HCT116 (cell line): Measurements from ENCODE around the gene SRGAP3. TPM values are rescaled to one million over a fixed set of nuclear protein-coding genes. Genes with fewer than 3 reads are reported as not detected.

Experiments
- ATAC-seq: fragments of 200-7000 bp; cut with Tn5 transposase; 2 replicates; pipeline ENCODE4 v1.9.1; 2020; ENCODE audit warnings: mild to moderate bottlenecking, moderate library complexity
- BruUV-seq: library from RNA; stranded (reverse); fragments of 400-500 nt; replicated peaks from 2 replicates; lab custom pipeline; 2021; lab: Mats Ljungman, UMichigan
- CTCF ChIA-PET: fragments of 300-600 bp; sonication (Branson Sonifier 250); formaldehyde crosslinking; loops from one replicate; lab custom pipeline; 2021; ENCODE audit warnings: antibody characterized with exemption; lab: Charles Lee
- POLR2A ChIA-PET: fragments of 300-600, 350-600 bp; sonication (Branson Sonifier 250); formaldehyde crosslinking; loops from one replicate; lab custom pipeline; 2021; ENCODE audit warnings: antibody characterized with exemption; lab: Charles Lee
- RAD21 ChIA-PET, 2 experiments: fragments of 300-600 bp; sonication (Branson Sonifier 250); formaldehyde crosslinking; loops; one replicate each; lab custom pipeline; 2023; ENCODE audit warnings: low total read pairs in 2 of 2; ENCODE audit not compliant: uncharacterized antibody in 2 of 2, unreplicated experiment in 2 of 2, low non-redundant PET in 1 of 2; lab: Charles Lee
- DNase-seq: peaks from one replicate; pipeline ENCODE4 v3.0.0-alpha.2; 2010; ENCODE audit warnings: low read depth, low spot score
- H2AFZ ChIP-seq: fragments of 200-600 bp; shearing (Covaris generic), sonication (generic); 2 replicates; pipeline ENCODE4 v1.6.1; 2017; ENCODE audit warnings: low read depth, mixed run types, mixed read lengths, antibody characterized with exemption, low read length; ENCODE audit not compliant: poor library complexity, severe bottlenecking
- H3K27ac ChIP-seq: 2 replicates; pipeline ENCODE4 v1.5.1; 2012; ENCODE audit warnings: low read depth, low read length
- H3K27me3 ChIP-seq: fragments of 200-600 bp; sonication (generic); 2 replicates; pipeline ENCODE4 v1.6.1; 2016; ENCODE audit warnings: mixed run types, low read length, mixed read lengths; ENCODE audit not compliant: insufficient read depth
- H3K36me3 ChIP-seq, 2 experiments: fragments of 200-500 bp in 1 of 2; fragments of 200-600 bp in 1 of 2; sonication (Bioruptor generic) in 1 of 2; sonication (generic) in 1 of 2; 2 replicates each; pipeline versions ENCODE4 v1.5.1 to v1.6.1; 2014 to 2016; ENCODE audit warnings: low read length in 2 of 2, inconsistent platforms in 1 of 2, mixed read lengths in 1 of 2, mixed run types in 1 of 2; ENCODE audit not compliant: insufficient read depth in 2 of 2, control insufficient read depth in 1 of 2
- H3K4me1 ChIP-seq, 2 experiments: fragments of 200-600 bp in 1 of 2; sonication (generic) in 1 of 2; 2 replicates each; pipeline versions ENCODE4 v1.5.1 to v1.6.1; 2012 to 2017; ENCODE audit warnings: low read length in 2 of 2, inconsistent platforms in 1 of 2, mild to moderate bottlenecking in 1 of 2, mixed read lengths in 1 of 2, mixed run types in 1 of 2, moderate library complexity in 1 of 2; ENCODE audit not compliant: insufficient read depth in 2 of 2, control insufficient read depth in 1 of 2
- H3K4me2 ChIP-seq: fragments of 200-600 bp; sonication (generic); 2 replicates; pipeline ENCODE4 v1.6.1; 2017; ENCODE audit warnings: mixed run types, low read length, mixed read lengths
- H3K4me3 ChIP-seq, 2 experiments: fragments of 200-600 bp in 1 of 2; sonication (generic) in 1 of 2; replicated peaks in 1 of 2; 2 replicates each; pipeline ENCODE4 v1.5.1; 2011 to 2016; ENCODE audit warnings: low read length in 2 of 2, control low read depth in 1 of 2, low read depth in 1 of 2, mild to moderate bottlenecking in 1 of 2, mixed read lengths in 1 of 2, mixed run types in 1 of 2
- H3K79me2 ChIP-seq: fragments of 200-600 bp; sonication (generic); 2 replicates; pipeline ENCODE4 v1.6.1; 2017; ENCODE audit warnings: mild to moderate bottlenecking, mixed run types, low read length, moderate library complexity, mixed read lengths; ENCODE audit not compliant: insufficient read depth
- H3K9ac ChIP-seq: fragments of 200-600 bp; sonication (generic); 2 replicates; pipeline ENCODE4 v1.6.1; 2016; ENCODE audit warnings: low read length, mixed read lengths
- H3K9me2 ChIP-seq: fragments of 200-600 bp; sonication (generic), shearing (Covaris generic); 2 replicates; pipeline ENCODE4 v1.6.1; 2017; ENCODE audit warnings: mixed run types, mild to moderate bottlenecking, moderate library complexity; ENCODE audit not compliant: insufficient read depth
- H3K9me3 ChIP-seq, 2 experiments: fragments of 200-500 bp in 1 of 2; fragments of 200-600 bp in 1 of 2; sonication (Bioruptor generic) in 1 of 2; sonication (generic) in 1 of 2; 2 replicates each; pipeline ENCODE4 v1.6.1; 2014 to 2017; ENCODE audit warnings: low read length in 2 of 2, mixed read lengths in 2 of 2, inconsistent platforms in 1 of 2, low read depth in 1 of 2, mild to moderate bottlenecking in 1 of 2, mixed run types in 1 of 2, moderate library complexity in 1 of 2; ENCODE audit not compliant: control insufficient read depth in 1 of 2, insufficient read depth in 1 of 2
- H4K20me1 ChIP-seq: fragments of 200-600 bp; sonication (generic), shearing (Covaris generic); 2 replicates; pipeline ENCODE4 v1.6.1; 2017; ENCODE audit warnings: mixed run types, mild to moderate bottlenecking, moderate library complexity; ENCODE audit not compliant: insufficient read depth
- CBX3 ChIP-seq: IDR thresholded peaks from 2 replicates; pipeline ENCODE4 v1.6.1; 2012; ENCODE audit warnings: low read depth
- EZH2 ChIP-seq: fragments of 200-600 bp; sonication (generic); IDR thresholded peaks from 2 replicates; pipeline ENCODE4 v1.6.1; 2017; ENCODE audit warnings: antibody characterized with exemption, mixed run types
- FOSL1 ChIP-seq: IDR thresholded peaks from 2 replicates; pipeline ENCODE4 v1.6.1; 2012; ENCODE audit warnings: low read depth
- POLR2AphosphoS5 ChIP-seq: IDR thresholded peaks from 2 replicates; pipeline ENCODE4 v1.6.1; 2011; ENCODE audit warnings: mild to moderate bottlenecking, low read depth, low read length, moderate library complexity
- SIN3A ChIP-seq: IDR thresholded peaks from 2 replicates; pipeline ENCODE4 v1.6.1; 2012; ENCODE audit warnings: low read depth
- SP1 ChIP-seq: IDR thresholded peaks from 2 replicates; pipeline ENCODE4 v1.6.1; 2012; ENCODE audit warnings: low read depth
- TCF7L2 ChIP-seq: IDR thresholded peaks from 2 replicates; pipeline ENCODE4 v1.7.0; 2011; ENCODE audit warnings: borderline replicate concordance, inconsistent platforms; ENCODE audit not compliant: insufficient read depth, insufficient read length; ENCODE audit errors: extremely low read depth
- YY1 ChIP-seq: IDR thresholded peaks from 2 replicates; pipeline ENCODE4 v1.6.1; 2011; ENCODE audit warnings: low read length, low read depth, moderate library complexity, mild to moderate bottlenecking; ENCODE audit not compliant: insufficient replicate concordance; ENCODE audit errors: extremely low read depth
- intact Hi-C: fragments of 100-400 bp; cut with micrococcal nuclease; formaldehyde crosslinking; loops from 2 replicates; pipeline ENCODE4 v1.10.0; 2022
- total RNA-seq: library from RNA; stranded (reverse); gene quantifications from one replicate; pipeline ENCODE4 v1.2.1, GENCODE V29; 2021; ENCODE audit not compliant: unreplicated experiment
- TF ChIP-seq, protein P1 (sequence below): IDR thresholded peaks from 2 replicates; pipeline ENCODE4 v1.6.1; 2011; ENCODE audit warnings: mild to moderate bottlenecking, low read length, moderate library complexity; ENCODE audit not compliant: insufficient replicate concordance; ENCODE audit errors: extremely low read depth
- TF ChIP-seq, protein P2 (sequence below), 3 experiments: fragments of 200-600 bp in 1 of 3; sonication (generic) in 1 of 3; IDR thresholded peaks in 2 of 3; conservative IDR thresholded peaks in 1 of 3; 2 replicates each; pipeline ENCODE4 v1.5.1; 2012 to 2017; ENCODE audit warnings: low read depth in 2 of 3, low read length in 2 of 3, antibody characterized with exemption in 1 of 3, borderline replicate concordance in 1 of 3, control low read depth in 1 of 3, mild to moderate bottlenecking in 1 of 3, mixed read lengths in 1 of 3, mixed run types in 1 of 3, moderate library complexity in 1 of 3; ENCODE audit not compliant: insufficient read depth in 1 of 3
- TF ChIP-seq, protein P3 (sequence below): IDR thresholded peaks from 2 replicates; pipeline ENCODE4 v1.6.1; 2012; ENCODE audit warnings: low read depth

Gene SRGAP3
- total RNA-seq, 1 experiment from 2014 or later = 8.3 TPM

DNA sequence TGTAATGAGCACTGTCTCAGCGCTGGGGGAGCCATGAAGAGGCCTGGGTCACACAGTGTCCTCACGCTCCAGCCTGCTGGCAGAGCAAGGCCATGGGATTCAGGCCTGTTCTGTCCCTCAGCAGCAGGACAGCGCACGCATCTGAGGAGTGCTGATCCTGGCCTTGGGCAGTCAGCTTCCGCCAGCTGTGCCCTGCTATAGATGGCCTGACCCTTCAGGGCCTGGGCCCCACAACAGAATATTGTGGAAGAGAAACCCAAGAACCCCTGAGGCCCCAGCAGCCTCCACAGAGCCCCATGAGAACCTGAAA, 78.6 kb downstream of the SRGAP3 start:
- H3K27ac ChIP-seq = no peak overlapping the region
- intact Hi-C loops = no loop called here
- ATAC-seq = no peak

More for the DNA sequence above, 78.6 kb downstream of the SRGAP3 start:
- H3K36me3 ChIP-seq = no peaks in the 10 kb centered on the region
- peaks cover 8 to 12% of the 10 kb centered on the region in 2 experiments for H3K4me1 ChIP-seq
- BruUV-seq = no TSS peak
- TF ChIP-seq FOSL1 (no peak), POLR2AphosphoS5 (no peak), SIN3A (no peak), TCF7L2 (no peak), CBX3 (no peak), SP1 (no peak), EZH2 (no peak), YY1 (no peak)
- TF ChIP-seq, protein P1, sequence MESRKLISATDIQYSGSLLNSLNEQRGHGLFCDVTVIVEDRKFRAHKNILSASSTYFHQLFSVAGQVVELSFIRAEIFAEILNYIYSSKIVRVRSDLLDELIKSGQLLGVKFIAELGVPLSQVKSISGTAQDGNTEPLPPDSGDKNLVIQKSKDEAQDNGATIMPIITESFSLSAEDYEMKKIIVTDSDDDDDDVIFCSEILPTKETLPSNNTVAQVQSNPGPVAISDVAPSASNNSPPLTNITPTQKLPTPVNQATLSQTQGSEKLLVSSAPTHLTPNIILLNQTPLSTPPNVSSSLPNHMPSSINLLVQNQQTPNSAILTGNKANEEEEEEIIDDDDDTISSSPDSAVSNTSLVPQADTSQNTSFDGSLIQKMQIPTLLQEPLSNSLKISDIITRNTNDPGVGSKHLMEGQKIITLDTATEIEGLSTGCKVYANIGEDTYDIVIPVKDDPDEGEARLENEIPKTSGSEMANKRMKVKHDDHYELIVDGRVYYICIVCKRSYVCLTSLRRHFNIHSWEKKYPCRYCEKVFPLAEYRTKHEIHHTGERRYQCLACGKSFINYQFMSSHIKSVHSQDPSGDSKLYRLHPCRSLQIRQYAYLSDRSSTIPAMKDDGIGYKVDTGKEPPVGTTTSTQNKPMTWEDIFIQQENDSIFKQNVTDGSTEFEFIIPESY = no peak
- TF ChIP-seq, protein P2, sequence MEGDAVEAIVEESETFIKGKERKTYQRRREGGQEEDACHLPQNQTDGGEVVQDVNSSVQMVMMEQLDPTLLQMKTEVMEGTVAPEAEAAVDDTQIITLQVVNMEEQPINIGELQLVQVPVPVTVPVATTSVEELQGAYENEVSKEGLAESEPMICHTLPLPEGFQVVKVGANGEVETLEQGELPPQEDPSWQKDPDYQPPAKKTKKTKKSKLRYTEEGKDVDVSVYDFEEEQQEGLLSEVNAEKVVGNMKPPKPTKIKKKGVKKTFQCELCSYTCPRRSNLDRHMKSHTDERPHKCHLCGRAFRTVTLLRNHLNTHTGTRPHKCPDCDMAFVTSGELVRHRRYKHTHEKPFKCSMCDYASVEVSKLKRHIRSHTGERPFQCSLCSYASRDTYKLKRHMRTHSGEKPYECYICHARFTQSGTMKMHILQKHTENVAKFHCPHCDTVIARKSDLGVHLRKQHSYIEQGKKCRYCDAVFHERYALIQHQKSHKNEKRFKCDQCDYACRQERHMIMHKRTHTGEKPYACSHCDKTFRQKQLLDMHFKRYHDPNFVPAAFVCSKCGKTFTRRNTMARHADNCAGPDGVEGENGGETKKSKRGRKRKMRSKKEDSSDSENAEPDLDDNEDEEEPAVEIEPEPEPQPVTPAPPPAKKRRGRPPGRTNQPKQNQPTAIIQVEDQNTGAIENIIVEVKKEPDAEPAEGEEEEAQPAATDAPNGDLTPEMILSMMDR (IDR thresholded peaks at IDR 0.05 in 2 of 3, conservative IDR thresholded peaks at IDR 0.05 in 1 of 3; ENCODE audit: borderline replicate concordance in 1 of 3, insufficient read depth in 1 of 3, low read depth in 2 of 3, low read length in 2 of 3) = no peak
- TF ChIP-seq, protein P3, sequence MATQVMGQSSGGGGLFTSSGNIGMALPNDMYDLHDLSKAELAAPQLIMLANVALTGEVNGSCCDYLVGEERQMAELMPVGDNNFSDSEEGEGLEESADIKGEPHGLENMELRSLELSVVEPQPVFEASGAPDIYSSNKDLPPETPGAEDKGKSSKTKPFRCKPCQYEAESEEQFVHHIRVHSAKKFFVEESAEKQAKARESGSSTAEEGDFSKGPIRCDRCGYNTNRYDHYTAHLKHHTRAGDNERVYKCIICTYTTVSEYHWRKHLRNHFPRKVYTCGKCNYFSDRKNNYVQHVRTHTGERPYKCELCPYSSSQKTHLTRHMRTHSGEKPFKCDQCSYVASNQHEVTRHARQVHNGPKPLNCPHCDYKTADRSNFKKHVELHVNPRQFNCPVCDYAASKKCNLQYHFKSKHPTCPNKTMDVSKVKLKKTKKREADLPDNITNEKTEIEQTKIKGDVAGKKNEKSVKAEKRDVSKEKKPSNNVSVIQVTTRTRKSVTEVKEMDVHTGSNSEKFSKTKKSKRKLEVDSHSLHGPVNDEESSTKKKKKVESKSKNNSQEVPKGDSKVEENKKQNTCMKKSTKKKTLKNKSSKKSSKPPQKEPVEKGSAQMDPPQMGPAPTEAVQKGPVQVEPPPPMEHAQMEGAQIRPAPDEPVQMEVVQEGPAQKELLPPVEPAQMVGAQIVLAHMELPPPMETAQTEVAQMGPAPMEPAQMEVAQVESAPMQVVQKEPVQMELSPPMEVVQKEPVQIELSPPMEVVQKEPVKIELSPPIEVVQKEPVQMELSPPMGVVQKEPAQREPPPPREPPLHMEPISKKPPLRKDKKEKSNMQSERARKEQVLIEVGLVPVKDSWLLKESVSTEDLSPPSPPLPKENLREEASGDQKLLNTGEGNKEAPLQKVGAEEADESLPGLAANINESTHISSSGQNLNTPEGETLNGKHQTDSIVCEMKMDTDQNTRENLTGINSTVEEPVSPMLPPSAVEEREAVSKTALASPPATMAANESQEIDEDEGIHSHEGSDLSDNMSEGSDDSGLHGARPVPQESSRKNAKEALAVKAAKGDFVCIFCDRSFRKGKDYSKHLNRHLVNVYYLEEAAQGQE = no peak
- no peak overlapping the region for H3K9ac ChIP-seq
- no peaks in the 10 kb centered on the region for H3K9me2 ChIP-seq
- ChIA-PET RAD21 (no interaction called here), POLR2A (no interaction called here), CTCF (no interaction called here)
- no peak for DNase-seq
- no peak overlapping the region for H3K4me2 ChIP-seq
- no peaks in the 10 kb centered on the region for H3K27me3 ChIP-seq
- no peaks in the 10 kb centered on the region for H3K9me3 ChIP-seq
- H4K20me1 ChIP-seq = no peaks in the 10 kb centered on the region
- H2AFZ ChIP-seq = no peak overlapping the region
- no peak overlapping the region for H3K4me3 ChIP-seq
- no peaks in the 10 kb centered on the region for H3K79me2 ChIP-seq
